Astrocyte (in vitro differentiated cells and primary cell): ENCODE data around the gene SEC61B.

Source experiments
- CTCF ChIP-seq: IDR thresholded peaks from 2 replicates; pipeline ENCODE4 v1.5.1; 2011; ENCODE audit warnings: low read depth, mild to moderate bottlenecking, inconsistent platforms, low read length, moderate library complexity; ENCODE audit not compliant: insufficient read depth
- EZH2 ChIP-seq: IDR thresholded peaks from 2 replicates; pipeline ENCODE4 v1.6.1; 2012; ENCODE audit warnings: mild to moderate bottlenecking, low read length, inconsistent platforms; ENCODE audit not compliant: insufficient read depth

GRCh38 chr9:99226054-99226453 lies 4.0 kb downstream of the SEC61B start:
- TF ChIP-seq EZH2, result no peak
- TF ChIP-seq CTCF, result no peak
